SJSA1 (cell line): ENCODE data around the gene CACNB4. TPM values are rescaled to one million over a fixed set of nuclear protein-coding genes. Genes with fewer than 3 reads are reported as not detected.
"Not testable (repeated sequence)": the region's sequence is repeated elsewhere in the genome, so short reads cannot be mapped to it uniquely, and the experiment has no call there.

ENCODE experiments used
- DNase-seq, 2 experiments: peaks; one replicate each; pipeline ENCODE4 v3.0.0-alpha.2; 2015 to 2020; ENCODE audit warnings: low spot score in 2 of 2, low read depth in 1 of 2
- H3K27ac ChIP-seq: fragments of 250-450 bp; sonication (Bioruptor Pico); 2 replicates; pipeline ENCODE4 v1.5.1; 2020; ENCODE audit warnings: mild to moderate bottlenecking, moderate library complexity
- H3K27me3 ChIP-seq: fragments of 250-450 bp; sonication (Bioruptor Pico); replicated peaks from 2 replicates; pipeline ENCODE4 v1.5.1; 2020; ENCODE audit warnings: mild to moderate bottlenecking, moderate library complexity
- H3K36me3 ChIP-seq: fragments of 250-450 bp; sonication (Bioruptor Pico); 2 replicates; pipeline ENCODE4 v1.5.1; 2020; ENCODE audit warnings: mild to moderate bottlenecking
- H3K4me1 ChIP-seq: fragments of 250-450 bp; sonication (Bioruptor Pico); replicated peaks from 2 replicates; pipeline ENCODE4 v1.6.1; 2021; ENCODE audit warnings: mild to moderate bottlenecking
- H3K4me3 ChIP-seq: fragments of 250-450 bp; sonication (Bioruptor Pico); 2 replicates; pipeline ENCODE4 v1.5.1; 2020; ENCODE audit warnings: mild to moderate bottlenecking
- H3K9me3 ChIP-seq: fragments of 250-450 bp; sonication (Bioruptor Pico); replicated peaks from 2 replicates; pipeline ENCODE4 v1.5.1; 2020; ENCODE audit warnings: mild to moderate bottlenecking
- total RNA-seq: library from RNA; depleted of rRNA; stranded (reverse); fragments of >200 nt; shearing (Covaris generic); gene quantifications from 2 replicates; pipeline ENCODE4 v1.2.3, GENCODE V29; 2014

CACNB4 gene
- total RNA-seq, 1 experiment from 2014 or later, result not detected

GRCh38 chr2:151918308-151918707 is 180.5 kb downstream of the CACNB4 start:
- no peaks in the 10 kb centered on the region for H3K4me1 ChIP-seq
- no peak overlapping the region for H3K4me3 ChIP-seq
- DNase-seq, result no peak
- no peaks in the 10 kb centered on the region for H3K9me3 ChIP-seq
- H3K27ac ChIP-seq, result no peak overlapping the region
- no peaks in the 10 kb centered on the region for H3K36me3 ChIP-seq
- H3K27me3 ChIP-seq, result no peaks in the 10 kb centered on the region

GRCh38 chr2:151916632-151917031 is 182.2 kb downstream of the CACNB4 start:
- DNase-seq, result no peak
- no peaks in the 10 kb centered on the region for H3K4me1 ChIP-seq
- H3K9me3 ChIP-seq, result no peaks in the 10 kb centered on the region
- no peaks in the 10 kb centered on the region for H3K27me3 ChIP-seq
- H3K4me3 ChIP-seq, result no peak overlapping the region
- no peaks in the 10 kb centered on the region for H3K36me3 ChIP-seq
- H3K27ac ChIP-seq, result no peak overlapping the region

GRCh38 chr2:151915629-151916025 is 183.2 kb downstream of the CACNB4 start:
- not testable (repeated sequence) for H3K27ac ChIP-seq, H3K27me3 ChIP-seq, H3K4me1 ChIP-seq, H3K9me3 ChIP-seq, H3K4me3 ChIP-seq, DNase-seq, H3K36me3 ChIP-seq

GRCh38 chr2:151914989-151915628 is 183.7 kb downstream of the CACNB4 start:
- Histone ChIP-seq H3K27me3 (no peaks in the 10 kb centered on the region), H3K9me3 (no peaks in the 10 kb centered on the region), H3K4me1 (no peaks in the 10 kb centered on the region), H3K36me3 (no peaks in the 10 kb centered on the region), H3K4me3 (no peak overlapping the region), H3K27ac (no peak overlapping the region)
- no peak for DNase-seq

- H3K36me3 ChIP-seq, result no peaks in the 10 kb centered on the region
- no peak overlapping the region for H3K27ac ChIP-seq
- peaks cover 3% of the 10 kb centered on the region; the same call in 1 of the 2 replicates for H3K27me3 ChIP-seq
- no peaks in the 10 kb centered on the region for H3K9me3 ChIP-seq
- no peak for DNase-seq
- H3K4me1 ChIP-seq, result no peaks in the 10 kb centered on the region
- H3K4me3 ChIP-seq, result no peak overlapping the region
Measured at GRCh38 chr2:151908204-151908882, 190.5 kb downstream of the CACNB4 start.

- Histone ChIP-seq H3K27me3 (peaks cover 3% of the 10 kb centered on the region; the same call in 1 of the 2 replicates), H3K36me3 (no peaks in the 10 kb centered on the region), H3K4me1 (no peaks in the 10 kb centered on the region), H3K27ac (no peak overlapping the region), H3K4me3 (no peak overlapping the region), H3K9me3 (no peaks in the 10 kb centered on the region)
- no peak for DNase-seq
Measured at GRCh38 chr2:151907286-151908203, 191.3 kb downstream of the CACNB4 start.

- Histone ChIP-seq H3K27me3 (peaks cover 3% of the 10 kb centered on the region; the same call in 1 of the 2 replicates), H3K9me3 (no peaks in the 10 kb centered on the region), H3K4me1 (no peaks in the 10 kb centered on the region), H3K27ac (no peak overlapping the region), H3K4me3 (no peak overlapping the region), H3K36me3 (no peaks in the 10 kb centered on the region)
- DNase-seq, result no peak
Measured at GRCh38 chr2:151906633-151906998, 192.2 kb downstream of the CACNB4 start.

- H3K9me3 ChIP-seq, result no peaks in the 10 kb centered on the region
- no peak overlapping the region for H3K27ac ChIP-seq
- no peak overlapping the region for H3K4me3 ChIP-seq
- no peaks in the 10 kb centered on the region for H3K36me3 ChIP-seq
- H3K4me1 ChIP-seq, result no peaks in the 10 kb centered on the region
- DNase-seq, result no peak
- H3K27me3 ChIP-seq, result peaks cover 3% of the 10 kb centered on the region; the same call in 1 of the 2 replicates
Measured at GRCh38 chr2:151905963-151906632, 192.7 kb downstream of the CACNB4 start.

- Histone ChIP-seq H3K36me3 (no peaks in the 10 kb centered on the region), H3K4me3 (no peak overlapping the region), H3K27me3 (peaks cover 3% of the 10 kb centered on the region; the same call in 1 of the 2 replicates), H3K9me3 (no peaks in the 10 kb centered on the region), H3K4me1 (no peaks in the 10 kb centered on the region), H3K27ac (no peak overlapping the region)
- no peak for DNase-seq
Measured at GRCh38 chr2:151904807-151905206, 194.0 kb downstream of the CACNB4 start.

- peaks cover 3% of the 10 kb centered on the region; the same call in 1 of the 2 replicates for H3K27me3 ChIP-seq
- H3K4me1 ChIP-seq, result no peaks in the 10 kb centered on the region
- no peak overlapping the region for H3K4me3 ChIP-seq
- H3K36me3 ChIP-seq, result no peaks in the 10 kb centered on the region
- H3K27ac ChIP-seq, result no peak overlapping the region
- no peaks in the 10 kb centered on the region for H3K9me3 ChIP-seq
- DNase-seq, result no peak
Measured at GRCh38 chr2:151904021-151904420, 194.8 kb downstream of the CACNB4 start.

GRCh38 chr2:151902829-151903228 is 196.0 kb downstream of the CACNB4 start:
- peaks cover 3% of the 10 kb centered on the region; the same call in 1 of the 2 replicates for H3K27me3 ChIP-seq
- no peak overlapping the region for H3K4me3 ChIP-seq
- no peaks in the 10 kb centered on the region for H3K4me1 ChIP-seq
- no peak for DNase-seq
- H3K36me3 ChIP-seq, result no peaks in the 10 kb centered on the region
- H3K27ac ChIP-seq, result no peak overlapping the region
- no peaks in the 10 kb centered on the region for H3K9me3 ChIP-seq

GRCh38 chr2:151900331-151900730 is 198.5 kb downstream of the CACNB4 start:
- Histone ChIP-seq H3K27ac (no peak overlapping the region), H3K9me3 (no peaks in the 10 kb centered on the region), H3K4me1 (no peaks in the 10 kb centered on the region), H3K36me3 (no peaks in the 10 kb centered on the region), H3K27me3 (no peaks in the 10 kb centered on the region; the same call in 1 of the 2 replicates), H3K4me3 (no peak overlapping the region)
- no peak for DNase-seq

- Histone ChIP-seq H3K27ac (no peak overlapping the region), H3K36me3 (no peaks in the 10 kb centered on the region), H3K4me1 (no peaks in the 10 kb centered on the region), H3K9me3 (peaks cover 4% of the 10 kb centered on the region), H3K4me3 (no peak overlapping the region), H3K27me3 (no peaks in the 10 kb centered on the region; the same call in 1 of the 2 replicates)
- no peak for DNase-seq
Measured at GRCh38 chr2:151899156-151899555, 199.7 kb downstream of the CACNB4 start.
